SK-N-SH treated with all-trans-retinoic acid at 6 μM for 48 hours (cell line): ENCODE results near the gene HDAC1.
"Not testable (repeated sequence)": the region's sequence is repeated elsewhere in the genome, so short reads cannot be mapped to it uniquely, and the experiment has no call there.

Experiments
- ATAC-seq: fragments of 200-7000 bp; cut with Tn5 transposase; 3 replicates; pipeline ENCODE4 v1.9.1; 2020; ENCODE audit warnings: mild to moderate bottlenecking, moderate library complexity
- ARNTL ChIP-seq: fragments of 450-650 bp; formaldehyde crosslinking; IDR thresholded peaks from 2 replicates; pipeline ENCODE4 v1.5.0; 2020; ENCODE audit warnings: low read depth, mild to moderate bottlenecking, moderate library complexity, borderline replicate concordance
- BACH2 ChIP-seq: fragments of 250-450 bp; sonication (Bioruptor Pico); IDR thresholded peaks from 2 replicates; pipeline ENCODE4 v1.9.0; 2021; ENCODE audit warnings: mild to moderate bottlenecking, borderline replicate concordance
- ESRRG ChIP-seq: fragments of 250-450 bp; sonication (Bioruptor Pico); IDR thresholded peaks from 2 replicates; pipeline ENCODE4 v1.6.1; 2021; ENCODE audit warnings: mild to moderate bottlenecking
- GLIS3 ChIP-seq: fragments of 250-450 bp; sonication (Bioruptor Pico); IDR thresholded peaks from 2 replicates; pipeline ENCODE4 v1.5.0; 2020; ENCODE audit warnings: mild to moderate bottlenecking, moderate library complexity
- ISL1 ChIP-seq: fragments of 250-450 bp; sonication (Bioruptor Pico); IDR thresholded peaks from 2 replicates; pipeline ENCODE4 v2.1.2; 2022; ENCODE audit warnings: mild to moderate bottlenecking, moderate library complexity
- OSR1 ChIP-seq: fragments of 250-450 bp; sonication (Bioruptor Pico); IDR thresholded peaks from 2 replicates; pipeline ENCODE4 v1.8.0; 2022; ENCODE audit warnings: moderate library complexity, mild to moderate bottlenecking, inconsistent platforms
- PPARA ChIP-seq: fragments of 250-450 bp; sonication (Bioruptor Pico); IDR thresholded peaks from 2 replicates; pipeline ENCODE4 v1.5.0; 2020; ENCODE audit warnings: mild to moderate bottlenecking, borderline replicate concordance
- SNAI2 ChIP-seq: fragments of 250-450 bp; sonication (Bioruptor Pico); IDR thresholded peaks from 2 replicates; pipeline ENCODE4 v1.5.0; 2020; ENCODE audit warnings: mild to moderate bottlenecking, moderate library complexity
- TCF4 ChIP-seq: fragments of 250-450 bp; sonication (Bioruptor Pico); IDR thresholded peaks from 2 replicates; pipeline ENCODE4 v1.8.0; 2021; ENCODE audit warnings: mild to moderate bottlenecking, moderate library complexity, borderline replicate concordance
- TOX ChIP-seq: fragments of 250-450 bp; sonication (Bioruptor Pico); IDR thresholded peaks from 2 replicates; pipeline ENCODE4 v1.8.0; 2021; ENCODE audit warnings: mild to moderate bottlenecking, moderate library complexity, borderline replicate concordance
- ZC3H10 ChIP-seq: fragments of 250-450 bp; sonication (Bioruptor Pico); IDR thresholded peaks from 2 replicates; pipeline ENCODE4 v1.5.1; 2021; ENCODE audit warnings: mild to moderate bottlenecking, moderate library complexity
- ZFP3 ChIP-seq: fragments of 250-450 bp; sonication (Bioruptor Pico); IDR thresholded peaks from 2 replicates; pipeline ENCODE4 v1.5.0; 2020; ENCODE audit warnings: mild to moderate bottlenecking, moderate library complexity
- ZFP30 ChIP-seq: fragments of 450-650 bp; formaldehyde crosslinking; IDR thresholded peaks from 2 replicates; pipeline ENCODE4 v1.5.0; 2022; ENCODE audit warnings: mild to moderate bottlenecking, moderate library complexity
- ZNF565 ChIP-seq: fragments of 450-650 bp; formaldehyde crosslinking; conservative IDR thresholded peaks from 2 replicates; pipeline ENCODE4 v1.5.0; 2020; ENCODE audit warnings: low read depth, mild to moderate bottlenecking, moderate library complexity
- ZNF70 ChIP-seq: fragments of 450-650 bp; formaldehyde crosslinking; IDR thresholded peaks from 2 replicates; pipeline ENCODE4 v1.5.0; 2020; ENCODE audit warnings: mild to moderate bottlenecking, moderate library complexity
- ZNF8 ChIP-seq: fragments of 450-650 bp; formaldehyde crosslinking; IDR thresholded peaks from 2 replicates; pipeline ENCODE4 v1.5.0; 2020; ENCODE audit warnings: mild to moderate bottlenecking, moderate library complexity
- TF ChIP-seq, protein P1 (sequence below): fragments of 250-450 bp; sonication (Bioruptor Pico); IDR thresholded peaks from 2 replicates; pipeline ENCODE4 v1.5.0; 2020; ENCODE audit warnings: mild to moderate bottlenecking, moderate library complexity
- TF ChIP-seq, protein P2 (sequence below): fragments of 250-450 bp; sonication (Bioruptor Pico); IDR thresholded peaks from 2 replicates; pipeline ENCODE4 v1.5.1; 2020; ENCODE audit warnings: low read depth, mild to moderate bottlenecking, moderate library complexity
- TF ChIP-seq, protein P3 (sequence below): fragments of 250-450 bp; sonication (Bioruptor Pico); IDR thresholded peaks from 2 replicates; pipeline ENCODE4 v1.5.1; 2021; ENCODE audit warnings: mild to moderate bottlenecking, moderate library complexity
- TF ChIP-seq, protein P4 (sequence below): fragments of 250-450 bp; sonication (Bioruptor Pico); IDR thresholded peaks from 2 replicates; pipeline ENCODE4 v1.8.0; 2020; ENCODE audit warnings: mild to moderate bottlenecking, moderate library complexity, borderline replicate concordance

The HDAC1 gene

DNA sequence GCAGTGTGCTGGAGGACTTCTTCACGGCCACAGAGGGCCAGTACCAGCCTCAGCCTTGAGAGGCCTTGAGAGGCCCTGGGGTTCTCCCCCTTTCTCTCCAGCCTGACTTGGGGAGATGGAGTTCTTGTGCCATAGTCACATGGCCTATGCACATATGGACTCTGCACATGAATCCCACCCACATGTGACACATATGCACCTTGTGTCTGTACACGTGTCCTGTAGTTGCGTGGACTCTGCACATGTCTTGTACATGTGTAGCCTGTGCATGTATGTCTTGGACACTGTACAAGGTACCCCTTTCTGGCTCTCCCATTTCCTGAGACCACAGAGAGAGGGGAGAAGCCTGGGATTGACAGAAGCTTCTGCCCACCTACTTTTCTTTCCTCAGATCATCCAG is 6.2 kb upstream of the HDAC1 start (continued):
- TF ChIP-seq, protein P1, sequence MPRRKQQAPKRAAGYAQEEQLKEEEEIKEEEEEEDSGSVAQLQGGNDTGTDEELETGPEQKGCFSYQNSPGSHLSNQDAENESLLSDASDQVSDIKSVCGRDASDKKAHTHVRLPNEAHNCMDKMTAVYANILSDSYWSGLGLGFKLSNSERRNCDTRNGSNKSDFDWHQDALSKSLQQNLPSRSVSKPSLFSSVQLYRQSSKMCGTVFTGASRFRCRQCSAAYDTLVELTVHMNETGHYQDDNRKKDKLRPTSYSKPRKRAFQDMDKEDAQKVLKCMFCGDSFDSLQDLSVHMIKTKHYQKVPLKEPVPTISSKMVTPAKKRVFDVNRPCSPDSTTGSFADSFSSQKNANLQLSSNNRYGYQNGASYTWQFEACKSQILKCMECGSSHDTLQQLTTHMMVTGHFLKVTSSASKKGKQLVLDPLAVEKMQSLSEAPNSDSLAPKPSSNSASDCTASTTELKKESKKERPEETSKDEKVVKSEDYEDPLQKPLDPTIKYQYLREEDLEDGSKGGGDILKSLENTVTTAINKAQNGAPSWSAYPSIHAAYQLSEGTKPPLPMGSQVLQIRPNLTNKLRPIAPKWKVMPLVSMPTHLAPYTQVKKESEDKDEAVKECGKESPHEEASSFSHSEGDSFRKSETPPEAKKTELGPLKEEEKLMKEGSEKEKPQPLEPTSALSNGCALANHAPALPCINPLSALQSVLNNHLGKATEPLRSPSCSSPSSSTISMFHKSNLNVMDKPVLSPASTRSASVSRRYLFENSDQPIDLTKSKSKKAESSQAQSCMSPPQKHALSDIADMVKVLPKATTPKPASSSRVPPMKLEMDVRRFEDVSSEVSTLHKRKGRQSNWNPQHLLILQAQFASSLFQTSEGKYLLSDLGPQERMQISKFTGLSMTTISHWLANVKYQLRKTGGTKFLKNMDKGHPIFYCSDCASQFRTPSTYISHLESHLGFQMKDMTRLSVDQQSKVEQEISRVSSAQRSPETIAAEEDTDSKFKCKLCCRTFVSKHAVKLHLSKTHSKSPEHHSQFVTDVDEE = no peak
- TF ChIP-seq ZNF8 (CRISPR knock-in tag) (no peak), ZC3H10 (CRISPR knock-in tag) (no peak), PPARA (no peak), ZFP3 (CRISPR knock-in tag) (no peak)

DNA sequence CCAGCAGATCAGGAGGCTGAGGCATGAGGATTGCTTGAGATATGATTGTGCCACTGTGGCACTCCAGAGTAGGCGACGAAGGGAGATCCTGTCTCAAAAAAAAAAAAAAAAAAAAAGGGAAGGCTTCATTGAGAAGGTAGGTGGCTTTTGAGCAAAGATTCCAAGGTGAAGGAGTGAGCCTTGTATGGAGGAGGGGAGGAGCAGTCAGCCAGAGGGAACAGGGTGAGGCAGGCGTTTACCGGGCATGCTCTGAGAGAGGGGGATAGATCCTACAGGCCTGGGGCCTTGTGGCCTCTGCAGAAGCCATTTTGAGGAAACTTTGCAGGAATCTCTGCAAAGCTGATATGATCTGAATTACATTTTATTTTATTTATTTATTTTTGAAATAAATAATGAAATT is 5.1 kb upstream of the HDAC1 start:
- ATAC-seq = no peak
- no peak for TF ChIP-seq ZFP3 (CRISPR knock-in tag)
- no peak for TF ChIP-seq ZNF70 (CRISPR knock-in tag)
- TF ChIP-seq TCF4 (CRISPR knock-in tag) = no peak
- TF ChIP-seq, protein P2, sequence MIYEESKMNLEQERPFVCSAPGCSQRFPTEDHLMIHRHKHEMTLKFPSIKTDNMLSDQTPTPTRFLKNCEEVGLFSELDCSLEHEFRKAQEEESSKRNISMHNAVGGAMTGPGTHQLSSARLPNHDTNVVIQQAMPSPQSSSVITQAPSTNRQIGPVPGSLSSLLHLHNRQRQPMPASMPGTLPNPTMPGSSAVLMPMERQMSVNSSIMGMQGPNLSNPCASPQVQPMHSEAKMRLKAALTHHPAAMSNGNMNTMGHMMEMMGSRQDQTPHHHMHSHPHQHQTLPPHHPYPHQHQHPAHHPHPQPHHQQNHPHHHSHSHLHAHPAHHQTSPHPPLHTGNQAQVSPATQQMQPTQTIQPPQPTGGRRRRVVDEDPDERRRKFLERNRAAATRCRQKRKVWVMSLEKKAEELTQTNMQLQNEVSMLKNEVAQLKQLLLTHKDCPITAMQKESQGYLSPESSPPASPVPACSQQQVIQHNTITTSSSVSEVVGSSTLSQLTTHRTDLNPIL (CRISPR knock-in tag) = no peak
- TF ChIP-seq ZNF565 = no peak
- TF ChIP-seq, protein P3, sequence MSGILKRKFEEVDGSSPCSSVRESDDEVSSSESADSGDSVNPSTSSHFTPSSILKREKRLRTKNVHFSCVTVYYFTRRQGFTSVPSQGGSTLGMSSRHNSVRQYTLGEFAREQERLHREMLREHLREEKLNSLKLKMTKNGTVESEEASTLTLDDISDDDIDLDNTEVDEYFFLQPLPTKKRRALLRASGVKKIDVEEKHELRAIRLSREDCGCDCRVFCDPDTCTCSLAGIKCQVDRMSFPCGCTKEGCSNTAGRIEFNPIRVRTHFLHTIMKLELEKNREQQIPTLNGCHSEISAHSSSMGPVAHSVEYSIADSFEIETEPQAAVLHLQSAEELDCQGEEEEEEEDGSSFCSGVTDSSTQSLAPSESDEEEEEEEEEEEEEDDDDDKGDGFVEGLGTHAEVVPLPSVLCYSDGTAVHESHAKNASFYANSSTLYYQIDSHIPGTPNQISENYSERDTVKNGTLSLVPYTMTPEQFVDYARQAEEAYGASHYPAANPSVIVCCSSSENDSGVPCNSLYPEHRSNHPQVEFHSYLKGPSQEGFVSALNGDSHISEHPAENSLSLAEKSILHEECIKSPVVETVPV (CRISPR knock-in tag) = no peak
- no peak for TF ChIP-seq ISL1
- TF ChIP-seq ESRRG (CRISPR knock-in tag) = no peak
- TF ChIP-seq GLIS3 (CRISPR knock-in tag) = no peak
- no peak for TF ChIP-seq OSR1

DNA sequence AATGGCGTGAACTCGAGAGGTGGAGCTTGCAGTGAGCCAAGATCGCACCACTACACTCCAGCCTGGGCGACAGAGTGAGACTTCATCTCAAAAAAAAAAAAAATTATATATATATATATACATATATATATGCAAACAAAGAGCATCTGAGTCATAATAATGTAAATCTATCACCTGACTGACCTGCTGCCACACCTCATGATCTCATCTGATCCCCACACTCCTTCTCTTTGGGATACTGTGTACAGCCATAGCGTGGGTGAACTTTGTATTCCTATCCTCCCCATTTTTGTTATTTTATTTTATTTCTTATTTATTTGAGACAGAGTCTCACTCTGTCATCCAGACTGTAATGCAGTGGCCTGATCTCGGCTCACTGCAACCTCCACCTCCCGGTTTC is 2.6 kb upstream of the HDAC1 start:
- TF ChIP-seq TOX (CRISPR knock-in tag) = no peak
- TF ChIP-seq GLIS3 (CRISPR knock-in tag) = no peak
- no peak for TF ChIP-seq BACH2 (CRISPR knock-in tag)
- TF ChIP-seq, protein P4, sequence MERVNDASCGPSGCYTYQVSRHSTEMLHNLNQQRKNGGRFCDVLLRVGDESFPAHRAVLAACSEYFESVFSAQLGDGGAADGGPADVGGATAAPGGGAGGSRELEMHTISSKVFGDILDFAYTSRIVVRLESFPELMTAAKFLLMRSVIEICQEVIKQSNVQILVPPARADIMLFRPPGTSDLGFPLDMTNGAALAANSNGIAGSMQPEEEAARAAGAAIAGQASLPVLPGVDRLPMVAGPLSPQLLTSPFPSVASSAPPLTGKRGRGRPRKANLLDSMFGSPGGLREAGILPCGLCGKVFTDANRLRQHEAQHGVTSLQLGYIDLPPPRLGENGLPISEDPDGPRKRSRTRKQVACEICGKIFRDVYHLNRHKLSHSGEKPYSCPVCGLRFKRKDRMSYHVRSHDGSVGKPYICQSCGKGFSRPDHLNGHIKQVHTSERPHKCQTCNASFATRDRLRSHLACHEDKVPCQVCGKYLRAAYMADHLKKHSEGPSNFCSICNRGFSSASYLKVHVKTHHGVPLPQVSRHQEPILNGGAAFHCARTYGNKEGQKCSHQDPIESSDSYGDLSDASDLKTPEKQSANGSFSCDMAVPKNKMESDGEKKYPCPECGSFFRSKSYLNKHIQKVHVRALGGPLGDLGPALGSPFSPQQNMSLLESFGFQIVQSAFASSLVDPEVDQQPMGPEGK = no peak
- no peak for TF ChIP-seq ZNF565
- no peak for TF ChIP-seq ZFP30 (CRISPR knock-in tag)
- TF ChIP-seq PPARA = no peak
- ATAC-seq = no peak

DNA sequence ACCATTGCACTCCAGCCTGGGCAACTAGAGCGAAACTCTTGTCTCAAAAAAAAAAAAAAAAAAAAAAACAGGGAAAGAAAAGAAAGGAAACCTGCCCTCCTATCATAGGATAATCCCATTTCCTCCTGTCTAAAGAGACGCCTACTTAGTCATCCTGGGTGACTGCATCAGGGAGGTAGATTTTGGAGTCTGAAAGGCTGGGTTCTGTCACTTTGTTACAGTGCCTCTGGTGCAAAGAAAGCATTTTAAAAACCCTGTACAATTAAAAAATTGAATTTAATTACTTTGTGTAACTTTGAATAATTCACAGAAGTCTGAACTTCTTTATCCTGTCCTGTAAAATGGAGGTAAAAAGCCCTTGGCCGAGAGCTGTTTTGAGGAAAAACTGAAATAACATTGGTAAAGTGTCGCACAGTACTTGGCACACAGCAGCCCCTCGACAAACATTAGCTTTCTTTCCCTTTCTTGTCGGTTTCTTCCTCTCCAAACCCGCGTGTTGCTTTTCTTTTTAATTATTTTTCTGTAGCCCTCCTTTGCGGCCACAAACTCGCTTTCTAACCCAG is 657 bp upstream of the HDAC1 start:
- TF ChIP-seq, protein P2 (CRISPR knock-in tag) = no peak
- TF ChIP-seq TCF4 (CRISPR knock-in tag) = no peak
- no peak for TF ChIP-seq SNAI2 (CRISPR knock-in tag)
- TF ChIP-seq ARNTL (CRISPR knock-in tag) = no peak
- TF ChIP-seq, protein P1 = no peak
- no peak for TF ChIP-seq ZNF70 (CRISPR knock-in tag)
- TF ChIP-seq, protein P3 (CRISPR knock-in tag) = no peak
- no peak for TF ChIP-seq ESRRG (CRISPR knock-in tag)
- no peak for TF ChIP-seq ZFP30 (CRISPR knock-in tag)
- TF ChIP-seq ZC3H10 (CRISPR knock-in tag) = no peak
- TF ChIP-seq ZNF8 (CRISPR knock-in tag) = no peak
- peak; percentile 33; the same call in 2 of the 3 replicates for ATAC-seq

DNA sequence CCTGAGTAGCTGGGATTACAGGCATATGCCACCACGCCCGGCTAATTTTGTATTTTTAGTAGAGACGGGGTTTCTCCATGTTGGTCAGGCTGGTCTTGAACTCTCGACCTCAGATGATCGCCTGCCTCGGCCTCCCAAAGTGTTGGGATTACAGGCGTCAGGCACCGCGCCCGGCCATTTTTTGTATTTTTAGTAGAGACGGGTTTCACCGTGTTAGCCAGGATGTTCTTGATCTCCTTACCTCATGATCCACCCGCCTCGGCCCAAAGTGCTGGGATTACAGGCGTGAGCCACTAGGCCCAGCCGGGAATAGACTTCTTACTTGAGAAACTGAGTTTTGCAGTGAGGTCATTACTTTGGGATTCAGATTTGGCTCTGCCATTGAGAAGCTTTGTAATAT is 6.3 kb downstream of the HDAC1 start:
- not testable (repeated sequence) for ATAC-seq
